Keratinocyte (primary cell): ENCODE data around the gene CDC42. TPM values are rescaled to one million over a fixed set of nuclear protein-coding genes. Genes with fewer than 3 reads are reported as not detected.

Source experiments
- DNase-seq: peaks from one replicate; pipeline ENCODE4 v3.0.0-alpha.2; 2011; ENCODE audit warnings: low read depth, missing footprints, low spot score
- FAIRE-seq: peaks from 2 replicates; lab custom pipeline; 2011; peaks lifted over from hg19 to GRCh38; lab: Jason Lieb, UNC
- H2AFZ ChIP-seq: 2 replicates; pipeline ENCODE4 v1.6.0; 2012; ENCODE audit warnings: low read length, control low read depth, inconsistent platforms; ENCODE audit not compliant: control insufficient read depth
- H3K27ac ChIP-seq: 2 replicates; pipeline ENCODE4 v1.5.1; 2011; ENCODE audit warnings: low read length; ENCODE audit not compliant: control insufficient read depth, insufficient read depth
- H3K27me3 ChIP-seq: 3 replicates; pipeline ENCODE4 v1.6.0; 2011; ENCODE audit warnings: low read length; ENCODE audit not compliant: control insufficient read depth, insufficient read depth; ENCODE audit errors: extremely low read depth
- H3K36me3 ChIP-seq, 2 experiments: 2 replicates in 1 of 2; 3 replicates in 1 of 2; pipeline ENCODE4 v1.5.1; 2011; ENCODE audit warnings: low read length in 2 of 2, mild to moderate bottlenecking in 1 of 2; ENCODE audit not compliant: control insufficient read depth in 2 of 2, insufficient read depth in 2 of 2; ENCODE audit errors: extremely low read depth in 1 of 2
- H3K4me1 ChIP-seq: 3 replicates; pipeline ENCODE4 v1.5.1; 2011; ENCODE audit warnings: low read length; ENCODE audit not compliant: control insufficient read depth, insufficient read depth; ENCODE audit errors: extremely low read depth
- H3K4me2 ChIP-seq: 3 replicates; pipeline ENCODE4 v1.6.0; 2011; ENCODE audit warnings: low read depth, low read length; ENCODE audit not compliant: control insufficient read depth, insufficient read depth; ENCODE audit errors: extremely low read depth
- H3K4me3 ChIP-seq, 3 experiments: fragments of 200-600 bp in 1 of 3; sonication (generic) in 1 of 3; 2 replicates in 2 of 3; 3 replicates in 1 of 3; pipeline ENCODE4 v1.5.1; 2011 to 2016; ENCODE audit warnings: low read length in 3 of 3, mild to moderate bottlenecking in 3 of 3, control low read depth in 2 of 3, inconsistent platforms in 1 of 3, low read depth in 1 of 3, mixed read lengths in 1 of 3, mixed run types in 1 of 3, moderate library complexity in 1 of 3; ENCODE audit not compliant: control insufficient read depth in 2 of 3, insufficient read depth in 2 of 3; ENCODE audit errors: extremely low read depth in 1 of 3
- H3K79me2 ChIP-seq: 2 replicates; pipeline ENCODE4 v1.6.0; 2012; ENCODE audit warnings: low read length; ENCODE audit not compliant: control insufficient read depth, insufficient read depth
- H3K9ac ChIP-seq: 3 replicates; pipeline ENCODE4 v1.6.0; 2011; ENCODE audit warnings: low read length; ENCODE audit not compliant: control insufficient read depth, insufficient read depth; ENCODE audit errors: extremely low read depth
- H3K9me1 ChIP-seq: 3 replicates; pipeline ENCODE4 v1.6.0; 2011; ENCODE audit warnings: low read length; ENCODE audit not compliant: control insufficient read depth, insufficient read depth; ENCODE audit errors: extremely low read depth
- H3K9me3 ChIP-seq: 2 replicates; pipeline ENCODE4 v1.5.1; 2012; ENCODE audit warnings: low read depth, low read length; ENCODE audit not compliant: control insufficient read depth
- H4K20me1 ChIP-seq: 3 replicates; pipeline ENCODE4 v1.6.0; 2011; ENCODE audit warnings: low read length; ENCODE audit not compliant: control insufficient read depth, insufficient read depth; ENCODE audit errors: extremely low read depth
- EZH2 ChIP-seq: IDR thresholded peaks from one replicate; pipeline ENCODE4 v1.6.1; 2012; ENCODE audit warnings: inconsistent platforms, mild to moderate bottlenecking, low read length, moderate library complexity
- dilution Hi-C: fragments of 300-500 bp; cut with MboI; formaldehyde crosslinking; loops from one replicate; pipeline ENCODE4 v1.7.0; 2020; ENCODE audit warnings: low sequenced_read_pairs; ENCODE audit not compliant: extremely low pct_ligation_motif_present
- polyA plus RNA-seq, 5 experiments: library from polyadenylated mRNA; depleted of rRNA in 3 of 5; stranded (reverse) in 3 of 5; stranded (forward) in 1 of 5; unstranded in 1 of 5; fragments of >200 nt; gene quantifications; 1 replicate in 1 of 5; 2 replicates in 3 of 5; 3 replicates in 1 of 5; pipeline versions ENCODE4 v1.2.1 to v1.2.3, GENCODE V29; 2011 to 2012; ENCODE audit warnings: missing spikeins in 2 of 5, low read depth in 1 of 5, low replicate concordance in 1 of 5
- TF ChIP-seq, protein P1 (sequence below), 3 experiments: IDR thresholded peaks in 1 of 3; conservative IDR thresholded peaks in 1 of 3; optimal IDR thresholded peaks in 1 of 3; 2 replicates in 2 of 3; 3 replicates in 1 of 3; pipeline versions ENCODE3 to v1.5.1; 2011; ENCODE audit warnings: low read length in 3 of 3, mild to moderate bottlenecking in 3 of 3, moderate library complexity in 2 of 3, control low read depth in 1 of 3, inconsistent platforms in 1 of 3; ENCODE audit not compliant: insufficient read depth in 2 of 3; ENCODE audit errors: extremely low read depth in 1 of 3

The CDC42 gene
- polyA plus RNA-seq, 1 donor (not counting 4 experiments of a cell fraction or from before 2014, with no cell fraction given), result 499 TPM

DNA sequence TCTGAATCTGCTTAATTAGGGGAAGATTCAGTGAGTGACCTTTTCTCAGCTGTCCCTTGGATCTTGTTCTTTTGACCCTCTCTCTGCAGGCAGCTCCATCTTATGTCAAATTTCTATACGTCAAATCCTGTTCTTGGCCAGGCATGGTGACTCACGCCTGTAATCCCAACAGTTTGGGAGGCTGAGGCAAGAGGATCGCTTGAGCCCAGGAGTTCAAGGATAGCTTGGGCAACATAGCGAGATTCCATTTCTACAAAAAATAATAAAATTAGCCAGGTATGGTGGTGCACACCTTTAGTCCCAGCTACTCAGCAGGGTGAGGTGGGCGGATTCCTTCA, 12.3 kb upstream of the CDC42 start:
- H3K27ac ChIP-seq, result no peak overlapping the region
- H3K9ac ChIP-seq, result no peak overlapping the region
- H3K9me3 ChIP-seq, result no peaks in the 10 kb centered on the region
- peak overlapping the region; percentile 47 for H3K4me2 ChIP-seq
- peaks cover 4% of the 10 kb centered on the region for H3K9me1 ChIP-seq
- TF ChIP-seq, protein P1, sequence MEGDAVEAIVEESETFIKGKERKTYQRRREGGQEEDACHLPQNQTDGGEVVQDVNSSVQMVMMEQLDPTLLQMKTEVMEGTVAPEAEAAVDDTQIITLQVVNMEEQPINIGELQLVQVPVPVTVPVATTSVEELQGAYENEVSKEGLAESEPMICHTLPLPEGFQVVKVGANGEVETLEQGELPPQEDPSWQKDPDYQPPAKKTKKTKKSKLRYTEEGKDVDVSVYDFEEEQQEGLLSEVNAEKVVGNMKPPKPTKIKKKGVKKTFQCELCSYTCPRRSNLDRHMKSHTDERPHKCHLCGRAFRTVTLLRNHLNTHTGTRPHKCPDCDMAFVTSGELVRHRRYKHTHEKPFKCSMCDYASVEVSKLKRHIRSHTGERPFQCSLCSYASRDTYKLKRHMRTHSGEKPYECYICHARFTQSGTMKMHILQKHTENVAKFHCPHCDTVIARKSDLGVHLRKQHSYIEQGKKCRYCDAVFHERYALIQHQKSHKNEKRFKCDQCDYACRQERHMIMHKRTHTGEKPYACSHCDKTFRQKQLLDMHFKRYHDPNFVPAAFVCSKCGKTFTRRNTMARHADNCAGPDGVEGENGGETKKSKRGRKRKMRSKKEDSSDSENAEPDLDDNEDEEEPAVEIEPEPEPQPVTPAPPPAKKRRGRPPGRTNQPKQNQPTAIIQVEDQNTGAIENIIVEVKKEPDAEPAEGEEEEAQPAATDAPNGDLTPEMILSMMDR (optimal IDR thresholded peaks at IDR 0.05 in 1 of 3, IDR thresholded peaks at IDR 0.05 in 1 of 3, conservative IDR thresholded peaks at IDR 0.05 in 1 of 3; ENCODE audit: extremely low read depth in 1 of 3, insufficient read depth in 2 of 3, low read length in 3 of 3), result no peak
- TF ChIP-seq EZH2, result no peak
- peaks cover 51% of the 10 kb centered on the region for H3K4me1 ChIP-seq
- H3K36me3 ChIP-seq, result no peaks in the 10 kb centered on the region
- H3K27me3 ChIP-seq, result no peaks in the 10 kb centered on the region
- dilution Hi-C loops, result no loop called here
- no peak for DNase-seq
- H2AFZ ChIP-seq, result peak overlapping the region; percentile 2
- no peak for FAIRE-seq
- H3K79me2 ChIP-seq, result no peaks in the 10 kb centered on the region
- peaks cover 2% of the 10 kb centered on the region for H4K20me1 ChIP-seq
- H3K4me3 ChIP-seq, result no peak overlapping the region

DNA sequence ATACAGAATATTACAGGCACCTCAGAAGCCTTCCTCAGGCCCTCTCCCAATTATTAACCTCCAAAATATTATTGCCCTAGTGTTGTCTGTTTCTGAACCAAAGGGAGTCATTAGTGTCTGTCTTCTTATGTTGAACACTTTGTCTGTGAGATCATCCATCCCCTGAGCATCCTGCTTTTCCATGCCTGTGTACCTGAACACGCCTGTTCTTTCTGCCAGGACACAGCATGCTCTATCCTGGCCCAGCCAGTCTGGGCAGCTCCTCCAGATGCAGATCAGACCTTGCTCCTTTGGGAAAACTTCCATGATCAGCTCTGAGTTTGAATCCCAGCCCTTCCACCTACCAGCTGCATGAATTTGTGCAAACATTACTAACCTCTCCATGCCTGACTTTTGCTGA, 11.0 kb upstream of the CDC42 start:
- peak; percentile 89 for FAIRE-seq
- TF ChIP-seq, protein P1 (optimal IDR thresholded peaks at IDR 0.05 in 1 of 3, IDR thresholded peaks at IDR 0.05 in 1 of 3, conservative IDR thresholded peaks at IDR 0.05 in 1 of 3; ENCODE audit: extremely low read depth in 1 of 3, insufficient read depth in 2 of 3, low read length in 3 of 3), result no peak
- TF ChIP-seq EZH2, result no peak

More for the DNA sequence above, 11.0 kb upstream of the CDC42 start:
- Histone ChIP-seq H2AFZ (no peak overlapping the region), H3K79me2 (no peaks in the 10 kb centered on the region), H3K27me3 (no peaks in the 10 kb centered on the region), H3K27ac (peak overlapping the region; percentile 52), H3K9ac (no peak overlapping the region), H3K4me3 (no peak overlapping the region), H3K36me3 (no peaks in the 10 kb centered on the region), H3K9me1 (peaks cover 4% of the 10 kb centered on the region), H3K4me2 (peak overlapping the region; percentile 65), H3K4me1 (peaks cover 55% of the 10 kb centered on the region), H4K20me1 (peaks cover 2% of the 10 kb centered on the region), H3K9me3 (peaks cover 2% of the 10 kb centered on the region)
- no peak for DNase-seq
- dilution Hi-C loops, result no loop called here
